Measurements from ENCODE around the gene ZNF138.

GRCh38 chr7:64849924-64850499 lies 55.8 kb downstream of the ZNF138 start:
- no peak for TF ChIP-seq CTCF (IDR thresholded peaks at IDR 0.05)
- TF ChIP-seq POLR2A (IDR thresholded peaks at IDR 0.05) = no peak

Measured in right lobe of liver (tissue), 4 donors.